ENCODE results near the gene TYRP1.

- TF ChIP-seq, protein P1, sequence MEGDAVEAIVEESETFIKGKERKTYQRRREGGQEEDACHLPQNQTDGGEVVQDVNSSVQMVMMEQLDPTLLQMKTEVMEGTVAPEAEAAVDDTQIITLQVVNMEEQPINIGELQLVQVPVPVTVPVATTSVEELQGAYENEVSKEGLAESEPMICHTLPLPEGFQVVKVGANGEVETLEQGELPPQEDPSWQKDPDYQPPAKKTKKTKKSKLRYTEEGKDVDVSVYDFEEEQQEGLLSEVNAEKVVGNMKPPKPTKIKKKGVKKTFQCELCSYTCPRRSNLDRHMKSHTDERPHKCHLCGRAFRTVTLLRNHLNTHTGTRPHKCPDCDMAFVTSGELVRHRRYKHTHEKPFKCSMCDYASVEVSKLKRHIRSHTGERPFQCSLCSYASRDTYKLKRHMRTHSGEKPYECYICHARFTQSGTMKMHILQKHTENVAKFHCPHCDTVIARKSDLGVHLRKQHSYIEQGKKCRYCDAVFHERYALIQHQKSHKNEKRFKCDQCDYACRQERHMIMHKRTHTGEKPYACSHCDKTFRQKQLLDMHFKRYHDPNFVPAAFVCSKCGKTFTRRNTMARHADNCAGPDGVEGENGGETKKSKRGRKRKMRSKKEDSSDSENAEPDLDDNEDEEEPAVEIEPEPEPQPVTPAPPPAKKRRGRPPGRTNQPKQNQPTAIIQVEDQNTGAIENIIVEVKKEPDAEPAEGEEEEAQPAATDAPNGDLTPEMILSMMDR (IDR thresholded peaks at IDR 0.05): no peak
- no peak for TF ChIP-seq POLR2A (IDR thresholded peaks at IDR 0.05)
Observed at GRCh38 chr9:12730198-12730597, 37.0 kb downstream of the TYRP1 start.
